Neural cell (in vitro differentiated cells): Measurements from ENCODE around the gene PTPRD. TPM values are rescaled to one million over a fixed set of nuclear protein-coding genes. Genes with fewer than 3 reads are reported as not detected.

Experiments
- H2AFZ ChIP-seq: fragments of 200-600, 300-800 bp; sonication (generic), shearing (Covaris generic); 2 replicates; pipeline ENCODE4 v1.6.0; 2014; ENCODE audit warnings: low read depth, mild to moderate bottlenecking, antibody characterized with exemption, low read length, moderate library complexity
- H3F3A ChIP-seq: fragments of 200-600 bp; shearing (Covaris generic); 2 replicates; pipeline ENCODE4 v1.6.1; 2016; ENCODE audit warnings: mild to moderate bottlenecking, moderate library complexity, mixed read lengths, antibody characterized with exemption, low read length; ENCODE audit not compliant: insufficient read depth, poor library complexity, severe bottlenecking
- H3K27ac ChIP-seq: fragments of 200-600, 300-800 bp; sonication (generic), shearing (Covaris generic); 2 replicates; pipeline ENCODE4 v1.5.1; 2014; ENCODE audit warnings: mild to moderate bottlenecking, low read length, moderate library complexity
- H3K27me3 ChIP-seq: fragments of 300-800, 200-600 bp; sonication (generic), shearing (Covaris generic); 2 replicates; pipeline ENCODE4 v1.6.0; 2014; ENCODE audit warnings: mild to moderate bottlenecking, low read depth, low read length, moderate library complexity; ENCODE audit not compliant: insufficient read depth
- H3K36me3 ChIP-seq: fragments of 300-800, 200-600 bp; sonication (generic), shearing (Covaris generic); 2 replicates; pipeline ENCODE4 v1.5.1; 2014; ENCODE audit warnings: mild to moderate bottlenecking, antibody characterized with exemption, low read length, moderate library complexity; ENCODE audit not compliant: insufficient read depth
- H3K4me2 ChIP-seq: fragments of 300-800, 200-600 bp; sonication (generic), shearing (Covaris generic); 2 replicates; pipeline ENCODE4 v1.6.0; 2014; ENCODE audit warnings: mild to moderate bottlenecking, low read length
- H3K4me3 ChIP-seq: fragments of 300-800, 200-600 bp; sonication (generic), shearing (Covaris generic); 2 replicates; pipeline ENCODE4 v1.5.1; 2014; ENCODE audit warnings: mild to moderate bottlenecking, low read length, moderate library complexity
- H3K79me2 ChIP-seq: fragments of 200-600 bp; shearing (Covaris generic); replicated peaks from 2 replicates; pipeline ENCODE4 v1.6.0; 2014; ENCODE audit warnings: mild to moderate bottlenecking, low read length, moderate library complexity; ENCODE audit not compliant: insufficient read depth
- H3K9ac ChIP-seq: fragments of 300-800, 200-600 bp; sonication (generic), shearing (Covaris generic); 2 replicates; pipeline ENCODE4 v1.6.1; 2016; ENCODE audit warnings: mild to moderate bottlenecking, low read length, mixed read lengths
- H3K9me2 ChIP-seq: fragments of 200-600 bp; shearing (Covaris generic); 2 replicates; pipeline ENCODE4 v1.6.1; 2016; ENCODE audit warnings: mild to moderate bottlenecking, low read length, mixed read lengths; ENCODE audit not compliant: insufficient read depth
- H3K9me3 ChIP-seq: fragments of 200-600, 300-800 bp; sonication (generic), shearing (Covaris generic); 2 replicates; pipeline ENCODE4 v1.6.1; 2016; ENCODE audit warnings: mild to moderate bottlenecking, mixed run types, low read length, moderate library complexity, mixed read lengths
- H4K20me1 ChIP-seq: fragments of 200-600 bp; shearing (Covaris generic); 2 replicates; pipeline ENCODE4 v1.6.1; 2016; ENCODE audit warnings: mild to moderate bottlenecking, mixed run types; ENCODE audit not compliant: insufficient read depth
- EP300 ChIP-seq: fragments of 450-650 bp; conservative IDR thresholded peaks from 2 replicates; pipeline ENCODE4 v1.6.1; 2014; ENCODE audit warnings: antibody characterized with exemption, mild to moderate bottlenecking, moderate library complexity; ENCODE audit not compliant: poor library complexity, severe bottlenecking
- EZH2 ChIP-seq: fragments of 200-600, 300-800 bp; shearing (Covaris generic), sonication (generic); IDR thresholded peaks from 2 replicates; pipeline ENCODE4 v1.6.1; 2014; ENCODE audit warnings: antibody characterized with exemption, low read length, borderline replicate concordance, mild to moderate bottlenecking; ENCODE audit not compliant: insufficient read depth, poor library complexity, severe bottlenecking
- MXI1 ChIP-seq: fragments of 450-650 bp; conservative IDR thresholded peaks from 2 replicates; pipeline ENCODE4 v1.6.1; 2014; ENCODE audit warnings: antibody characterized with exemption, mild to moderate bottlenecking; ENCODE audit not compliant: poor library complexity, severe bottlenecking
- POLR2AphosphoS5 ChIP-seq: IDR thresholded peaks from 2 replicates; pipeline ENCODE4 v1.6.1; 2012
- RAD21 ChIP-seq: fragments of 450-650 bp; conservative IDR thresholded peaks from 2 replicates; pipeline ENCODE4 v1.6.1; 2014; ENCODE audit warnings: antibody characterized with exemption, mild to moderate bottlenecking, moderate library complexity
- SMC3 ChIP-seq: fragments of 450-650 bp; conservative IDR thresholded peaks from 2 replicates; pipeline ENCODE4 v1.6.1; 2014; ENCODE audit warnings: antibody characterized with exemption, mild to moderate bottlenecking, moderate library complexity; ENCODE audit not compliant: poor library complexity
- TAF1 ChIP-seq: IDR thresholded peaks from 2 replicates; pipeline ENCODE4 v1.6.1; 2012; ENCODE audit warnings: low read depth
- polyA plus RNA-seq: library from polyadenylated mRNA; depleted of rRNA; stranded (reverse); fragments of >200 nt; gene quantifications from 2 replicates; pipeline ENCODE4 v1.2.3, GENCODE V29; 2014
- TF ChIP-seq, protein P1 (sequence below): fragments of 450-650 bp; IDR thresholded peaks from 2 replicates; pipeline ENCODE4 v1.5.1; 2014; ENCODE audit warnings: antibody characterized with exemption, mild to moderate bottlenecking, moderate library complexity; ENCODE audit not compliant: poor library complexity, severe bottlenecking
- TF ChIP-seq, protein P2 (sequence below): IDR thresholded peaks from 2 replicates; pipeline ENCODE4 v1.6.1; 2012; ENCODE audit warnings: borderline replicate concordance

Gene PTPRD
- polyA plus RNA-seq, 1 donor from 2014 or later: 143 TPM

DNA sequence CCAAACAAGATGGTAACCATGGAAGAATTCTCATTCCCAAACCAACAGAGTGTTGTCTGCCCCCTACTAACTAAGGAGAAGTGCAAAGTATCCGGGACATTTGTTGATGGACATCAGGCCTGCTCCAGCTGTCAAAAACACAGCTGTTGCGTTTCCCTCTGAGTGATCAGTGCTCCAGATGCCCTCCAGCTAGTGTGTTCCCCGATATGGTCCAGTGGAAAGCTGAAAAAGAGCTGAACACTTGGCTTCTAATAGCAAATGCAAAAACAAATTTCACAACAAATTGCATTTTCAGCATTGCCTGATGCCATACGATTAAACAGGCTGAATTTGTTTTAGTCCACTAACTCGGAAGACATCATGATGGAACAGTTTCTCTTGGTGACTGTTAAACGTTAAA is 1398.7 kb downstream of the PTPRD start:
- Histone ChIP-seq H2AFZ (no peak overlapping the region), H3F3A (no peaks in the 10 kb centered on the region), H3K4me3 (no peak overlapping the region), H3K4me2 (no peak overlapping the region), H4K20me1 (no peaks in the 10 kb centered on the region), H3K9ac (no peak overlapping the region), H3K79me2 (no peaks in the 10 kb centered on the region), H3K9me3 (no peaks in the 10 kb centered on the region), H3K27ac (no peak overlapping the region), H3K9me2 (no peaks in the 10 kb centered on the region), H3K27me3 (no peaks in the 10 kb centered on the region), H3K36me3 (no peaks in the 10 kb centered on the region)
- TF ChIP-seq, protein P1, sequence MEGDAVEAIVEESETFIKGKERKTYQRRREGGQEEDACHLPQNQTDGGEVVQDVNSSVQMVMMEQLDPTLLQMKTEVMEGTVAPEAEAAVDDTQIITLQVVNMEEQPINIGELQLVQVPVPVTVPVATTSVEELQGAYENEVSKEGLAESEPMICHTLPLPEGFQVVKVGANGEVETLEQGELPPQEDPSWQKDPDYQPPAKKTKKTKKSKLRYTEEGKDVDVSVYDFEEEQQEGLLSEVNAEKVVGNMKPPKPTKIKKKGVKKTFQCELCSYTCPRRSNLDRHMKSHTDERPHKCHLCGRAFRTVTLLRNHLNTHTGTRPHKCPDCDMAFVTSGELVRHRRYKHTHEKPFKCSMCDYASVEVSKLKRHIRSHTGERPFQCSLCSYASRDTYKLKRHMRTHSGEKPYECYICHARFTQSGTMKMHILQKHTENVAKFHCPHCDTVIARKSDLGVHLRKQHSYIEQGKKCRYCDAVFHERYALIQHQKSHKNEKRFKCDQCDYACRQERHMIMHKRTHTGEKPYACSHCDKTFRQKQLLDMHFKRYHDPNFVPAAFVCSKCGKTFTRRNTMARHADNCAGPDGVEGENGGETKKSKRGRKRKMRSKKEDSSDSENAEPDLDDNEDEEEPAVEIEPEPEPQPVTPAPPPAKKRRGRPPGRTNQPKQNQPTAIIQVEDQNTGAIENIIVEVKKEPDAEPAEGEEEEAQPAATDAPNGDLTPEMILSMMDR: no peak
- TF ChIP-seq RAD21: no peak
- no peak for TF ChIP-seq TAF1
- TF ChIP-seq, protein P2, sequence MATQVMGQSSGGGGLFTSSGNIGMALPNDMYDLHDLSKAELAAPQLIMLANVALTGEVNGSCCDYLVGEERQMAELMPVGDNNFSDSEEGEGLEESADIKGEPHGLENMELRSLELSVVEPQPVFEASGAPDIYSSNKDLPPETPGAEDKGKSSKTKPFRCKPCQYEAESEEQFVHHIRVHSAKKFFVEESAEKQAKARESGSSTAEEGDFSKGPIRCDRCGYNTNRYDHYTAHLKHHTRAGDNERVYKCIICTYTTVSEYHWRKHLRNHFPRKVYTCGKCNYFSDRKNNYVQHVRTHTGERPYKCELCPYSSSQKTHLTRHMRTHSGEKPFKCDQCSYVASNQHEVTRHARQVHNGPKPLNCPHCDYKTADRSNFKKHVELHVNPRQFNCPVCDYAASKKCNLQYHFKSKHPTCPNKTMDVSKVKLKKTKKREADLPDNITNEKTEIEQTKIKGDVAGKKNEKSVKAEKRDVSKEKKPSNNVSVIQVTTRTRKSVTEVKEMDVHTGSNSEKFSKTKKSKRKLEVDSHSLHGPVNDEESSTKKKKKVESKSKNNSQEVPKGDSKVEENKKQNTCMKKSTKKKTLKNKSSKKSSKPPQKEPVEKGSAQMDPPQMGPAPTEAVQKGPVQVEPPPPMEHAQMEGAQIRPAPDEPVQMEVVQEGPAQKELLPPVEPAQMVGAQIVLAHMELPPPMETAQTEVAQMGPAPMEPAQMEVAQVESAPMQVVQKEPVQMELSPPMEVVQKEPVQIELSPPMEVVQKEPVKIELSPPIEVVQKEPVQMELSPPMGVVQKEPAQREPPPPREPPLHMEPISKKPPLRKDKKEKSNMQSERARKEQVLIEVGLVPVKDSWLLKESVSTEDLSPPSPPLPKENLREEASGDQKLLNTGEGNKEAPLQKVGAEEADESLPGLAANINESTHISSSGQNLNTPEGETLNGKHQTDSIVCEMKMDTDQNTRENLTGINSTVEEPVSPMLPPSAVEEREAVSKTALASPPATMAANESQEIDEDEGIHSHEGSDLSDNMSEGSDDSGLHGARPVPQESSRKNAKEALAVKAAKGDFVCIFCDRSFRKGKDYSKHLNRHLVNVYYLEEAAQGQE: no peak
- no peak for TF ChIP-seq SMC3
- TF ChIP-seq POLR2AphosphoS5: no peak
- no peak for TF ChIP-seq EZH2
- no peak for TF ChIP-seq MXI1
- no peak for TF ChIP-seq EP300

DNA sequence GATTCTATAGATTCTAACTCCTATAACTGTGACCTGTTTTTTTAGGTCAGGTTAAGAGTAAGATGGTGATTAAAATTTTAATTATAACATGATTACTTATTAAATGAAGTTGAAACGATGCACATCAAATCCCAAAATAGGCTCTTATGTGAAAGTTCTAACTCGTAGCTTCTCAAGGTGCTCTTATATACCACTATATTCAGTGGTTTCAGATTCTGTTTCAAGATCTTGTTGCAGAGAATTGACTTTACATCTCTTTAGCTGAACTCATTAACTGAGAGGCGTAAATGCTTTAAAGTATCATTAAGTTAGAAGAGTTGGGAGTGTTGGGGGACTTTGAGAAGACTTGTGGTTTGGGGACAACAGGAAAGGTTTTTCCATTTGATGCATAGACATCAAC is 1399.8 kb downstream of the PTPRD start:
- Histone ChIP-seq H4K20me1 (no peaks in the 10 kb centered on the region), H3F3A (no peaks in the 10 kb centered on the region), H3K36me3 (no peaks in the 10 kb centered on the region), H3K4me2 (no peak overlapping the region), H3K9me3 (no peaks in the 10 kb centered on the region), H3K27me3 (no peaks in the 10 kb centered on the region), H3K9me2 (no peaks in the 10 kb centered on the region), H2AFZ (no peak overlapping the region), H3K4me3 (no peak overlapping the region), H3K9ac (no peak overlapping the region), H3K79me2 (no peaks in the 10 kb centered on the region), H3K27ac (no peak overlapping the region)
- no peak for TF ChIP-seq MXI1
- TF ChIP-seq, protein P2: no peak
- no peak for TF ChIP-seq RAD21
- TF ChIP-seq, protein P1: no peak
